ENCODE measurements around the gene RTL10.

DNA sequence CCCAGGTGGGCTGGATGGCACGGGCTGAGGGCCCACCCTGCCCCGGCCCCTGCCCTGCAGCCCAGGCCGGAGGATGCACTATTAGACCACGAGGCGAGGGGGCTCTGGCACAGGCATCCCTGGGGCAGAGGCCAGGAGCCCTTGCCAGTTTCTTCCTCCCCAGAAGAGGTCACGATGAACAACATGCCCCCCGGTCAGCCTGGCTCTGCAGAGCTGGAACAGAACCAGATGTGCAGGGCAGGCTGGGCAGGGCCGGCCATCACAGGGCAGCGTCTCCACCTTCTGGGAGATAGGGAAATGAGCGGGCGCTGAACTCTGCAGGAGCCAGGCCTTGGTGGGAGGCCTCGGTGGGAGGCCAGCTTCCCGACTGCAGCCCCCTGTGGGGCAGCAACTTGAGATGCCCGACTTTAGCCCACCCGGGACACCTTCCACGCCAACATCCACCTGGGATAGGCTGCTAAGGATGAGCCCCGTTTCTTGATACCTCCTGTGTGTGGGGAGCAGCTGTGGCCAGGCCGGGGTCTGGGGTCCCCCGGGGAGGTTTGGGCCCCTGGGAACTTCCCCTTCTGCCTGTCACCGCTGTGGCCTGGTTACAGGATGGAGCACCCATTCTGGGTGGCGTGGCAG is 21.8 kb upstream of the RTL10 start:
- TF ChIP-seq, protein P1, sequence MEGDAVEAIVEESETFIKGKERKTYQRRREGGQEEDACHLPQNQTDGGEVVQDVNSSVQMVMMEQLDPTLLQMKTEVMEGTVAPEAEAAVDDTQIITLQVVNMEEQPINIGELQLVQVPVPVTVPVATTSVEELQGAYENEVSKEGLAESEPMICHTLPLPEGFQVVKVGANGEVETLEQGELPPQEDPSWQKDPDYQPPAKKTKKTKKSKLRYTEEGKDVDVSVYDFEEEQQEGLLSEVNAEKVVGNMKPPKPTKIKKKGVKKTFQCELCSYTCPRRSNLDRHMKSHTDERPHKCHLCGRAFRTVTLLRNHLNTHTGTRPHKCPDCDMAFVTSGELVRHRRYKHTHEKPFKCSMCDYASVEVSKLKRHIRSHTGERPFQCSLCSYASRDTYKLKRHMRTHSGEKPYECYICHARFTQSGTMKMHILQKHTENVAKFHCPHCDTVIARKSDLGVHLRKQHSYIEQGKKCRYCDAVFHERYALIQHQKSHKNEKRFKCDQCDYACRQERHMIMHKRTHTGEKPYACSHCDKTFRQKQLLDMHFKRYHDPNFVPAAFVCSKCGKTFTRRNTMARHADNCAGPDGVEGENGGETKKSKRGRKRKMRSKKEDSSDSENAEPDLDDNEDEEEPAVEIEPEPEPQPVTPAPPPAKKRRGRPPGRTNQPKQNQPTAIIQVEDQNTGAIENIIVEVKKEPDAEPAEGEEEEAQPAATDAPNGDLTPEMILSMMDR (IDR thresholded peaks at IDR 0.05) = peak in 1 of 4 experiments; percentile 23
- TF ChIP-seq POLR2A (IDR thresholded peaks at IDR 0.05) = no peak
